ENCODE data around the gene CXCL1.
"Not testable (repeated sequence)": the region's sequence is repeated elsewhere in the genome, so short reads cannot be mapped to it uniquely, and the experiment has no call there.

Gene CXCL1

GRCh38 chr4:73883306-73883705, 14.1 kb downstream of the CXCL1 start:
- DNase-seq (ENCODE audit: low spot score), result no peak

DNA sequence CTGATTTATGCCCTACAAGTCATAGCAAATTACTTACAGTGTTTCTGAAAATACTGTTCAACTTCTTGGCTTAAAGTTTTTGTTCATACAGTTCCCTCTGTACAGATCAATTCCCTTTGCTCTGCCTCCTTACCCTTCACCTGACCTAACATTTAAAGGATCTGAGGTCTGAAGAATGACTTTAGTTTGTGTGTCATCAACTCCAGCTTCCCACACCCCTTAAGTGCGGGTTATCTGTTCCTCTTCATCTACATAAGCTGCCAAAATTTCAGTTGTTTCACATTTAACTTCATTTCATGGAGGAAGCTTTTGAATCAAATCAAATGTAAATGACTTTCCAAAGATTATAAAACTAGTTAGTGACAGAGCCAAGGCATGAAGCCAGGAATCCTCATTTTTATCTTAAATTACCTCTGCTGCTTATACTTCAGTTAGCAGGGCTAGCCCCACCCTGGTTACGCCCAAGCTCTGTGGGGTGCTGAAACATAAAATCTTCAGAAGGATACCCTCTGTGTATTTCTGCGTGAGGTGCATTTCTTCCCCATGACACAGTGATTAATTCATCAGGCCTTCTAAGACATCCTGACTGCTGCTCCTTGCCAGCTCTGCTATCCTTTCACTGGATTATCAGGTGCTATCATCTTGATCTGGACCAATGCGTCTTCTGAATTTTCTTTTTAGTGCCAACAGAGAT, 16.5 kb downstream of the CXCL1 start:
- no peak for DNase-seq (ENCODE audit: low spot score)

DNA sequence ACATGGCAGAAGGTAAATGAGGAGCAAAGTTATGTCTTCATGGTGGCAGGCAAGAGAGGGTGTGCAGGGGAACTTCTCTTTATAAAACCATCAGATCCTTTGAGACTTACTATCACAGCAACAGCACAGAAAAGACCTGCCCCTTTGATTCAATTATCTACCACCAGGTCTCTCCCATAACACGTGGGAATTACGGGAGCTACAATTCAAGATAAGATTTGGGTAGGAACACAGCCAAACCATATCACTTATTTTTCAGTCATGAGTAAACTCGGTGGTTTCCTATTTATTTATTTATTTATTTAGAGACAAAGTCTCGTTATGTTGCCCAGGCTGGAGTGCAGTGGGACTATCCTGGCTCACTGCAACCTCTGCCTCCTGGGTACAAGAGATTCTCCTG, 22.1 kb downstream of the CXCL1 start:
- DNase-seq (ENCODE audit: low spot score), result no peak

DNA sequence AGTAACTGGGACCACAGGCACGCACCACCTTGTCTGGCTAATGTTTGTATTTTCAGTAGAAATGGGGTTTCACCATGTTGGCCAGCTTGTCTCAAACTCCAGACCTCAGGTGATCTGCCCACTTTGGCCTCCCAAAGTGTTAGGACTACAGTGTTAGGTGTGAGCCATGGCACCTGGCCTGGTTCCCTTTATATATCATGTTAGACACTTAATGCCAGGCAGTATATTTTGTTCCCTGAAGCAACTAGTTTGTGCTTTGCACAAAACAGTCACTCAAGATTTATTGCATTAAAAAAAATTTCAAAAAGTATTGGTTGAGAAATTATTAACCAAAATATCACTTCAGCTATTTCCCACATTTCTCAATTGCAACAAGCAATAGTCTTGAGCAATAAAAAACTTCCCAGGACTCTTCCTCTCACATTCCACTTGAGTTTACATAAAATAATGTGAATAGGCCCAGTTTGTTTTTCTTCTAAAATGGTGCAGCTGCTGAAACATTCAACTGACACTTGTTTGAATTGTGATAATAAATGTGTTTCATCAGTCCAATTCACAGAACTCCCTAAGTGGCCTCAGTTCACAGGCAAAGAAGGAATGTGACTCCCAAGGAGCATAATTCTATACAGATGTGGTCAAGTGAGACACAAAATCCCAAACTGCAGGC, 22.7 kb downstream of the CXCL1 start:
- DNase-seq (ENCODE audit: low spot score), result no peak

DNA sequence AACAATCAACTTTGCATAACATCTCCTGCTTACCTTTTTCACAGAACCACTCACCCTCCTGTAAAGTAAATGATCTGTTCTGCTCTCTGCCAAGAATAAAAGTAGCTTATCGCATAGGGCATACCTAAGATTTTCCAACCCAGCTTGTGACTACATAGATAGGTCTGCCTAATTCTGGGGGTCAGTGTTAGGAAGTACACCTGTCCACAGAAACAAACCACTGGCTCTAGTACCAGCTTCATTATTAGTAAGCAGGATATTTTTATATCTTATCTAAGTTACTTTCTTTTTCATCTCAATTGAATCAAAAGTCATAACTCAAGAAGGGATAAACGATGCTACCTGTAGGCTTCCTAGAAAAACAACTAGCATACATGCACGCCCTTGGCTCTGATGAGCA, 23.8 kb downstream of the CXCL1 start:
- no peak for DNase-seq (ENCODE audit: low spot score)

- no peak for DNase-seq (ENCODE audit: low spot score)
Measured at GRCh38 chr4:73894001-73894400, 24.8 kb downstream of the CXCL1 start.

DNA sequence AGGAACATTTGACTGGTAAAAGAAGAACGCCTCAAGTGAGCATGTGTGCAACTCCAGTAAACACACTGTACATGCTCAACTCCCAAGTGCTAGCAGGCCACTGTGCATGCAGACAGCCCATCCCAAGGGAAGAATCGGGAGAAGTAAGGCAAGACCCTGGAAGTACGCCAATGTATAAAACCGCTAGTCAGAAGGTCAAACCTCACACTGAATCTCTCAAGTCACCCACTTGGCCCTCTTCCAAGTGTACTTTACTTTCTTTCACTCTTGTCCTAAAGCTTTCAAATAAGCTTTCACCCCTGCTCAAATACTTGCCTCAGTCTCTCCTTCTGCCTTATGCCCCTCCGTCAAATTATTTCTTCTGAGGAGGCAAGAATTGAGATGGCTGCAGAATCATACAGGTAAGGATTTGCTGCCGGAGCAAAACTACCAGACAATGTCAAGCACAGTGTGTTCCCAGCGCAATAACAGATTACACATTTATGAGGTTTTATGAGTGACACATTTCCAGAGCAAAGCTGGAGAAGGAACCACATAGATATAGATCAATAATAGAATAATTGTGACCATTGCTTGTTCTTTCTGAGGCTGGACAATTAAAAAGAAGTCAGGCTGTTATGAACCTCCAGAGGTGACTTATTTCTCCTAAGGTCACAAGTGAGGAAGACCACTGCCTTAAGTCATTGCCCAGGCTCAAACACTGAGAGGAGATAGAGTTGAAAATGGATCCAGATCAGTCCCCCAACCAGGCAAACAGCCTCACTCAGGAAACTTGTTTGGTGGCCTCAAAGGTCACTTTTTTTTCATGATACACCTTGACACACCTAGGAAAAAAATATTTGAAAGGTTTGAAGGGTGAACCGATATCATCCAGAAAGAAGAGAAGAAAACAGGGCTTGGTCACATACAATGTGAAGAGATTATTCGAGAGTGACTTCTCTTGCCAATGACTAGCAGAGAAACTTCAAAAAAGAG, 26.3 kb downstream of the CXCL1 start:
- no peak for DNase-seq (ENCODE audit: low spot score)

DNA sequence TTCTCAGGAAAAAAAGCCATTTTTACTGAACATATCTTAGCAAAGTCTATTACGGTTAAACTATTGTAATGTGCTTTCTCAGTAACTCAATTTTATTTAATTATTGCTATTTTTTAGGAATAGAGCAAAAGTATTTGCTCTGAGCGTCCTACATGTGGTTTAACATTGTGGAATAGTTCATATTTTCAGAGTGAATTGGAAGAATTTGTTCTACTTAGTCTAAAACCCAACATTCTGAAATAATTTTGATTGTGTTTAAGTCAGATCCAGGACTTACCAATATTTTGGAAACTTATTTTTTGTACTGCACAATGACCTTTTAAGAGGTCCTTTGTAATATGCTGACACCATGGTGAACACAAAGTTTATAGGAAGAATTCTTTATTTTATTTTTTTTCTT, 27.2 kb downstream of the CXCL1 start:
- DNase-seq (ENCODE audit: low spot score), result no peak

GRCh38 chr4:73897380-73898136, 28.4 kb downstream of the CXCL1 start:
- no peak for DNase-seq (ENCODE audit: low spot score)

- not testable (repeated sequence) for DNase-seq (ENCODE audit: low spot score)
Measured at GRCh38 chr4:73899338-73899737, 30.1 kb downstream of the CXCL1 start.

- DNase-seq (ENCODE audit: low spot score), result no peak
Measured at GRCh38 chr4:73901031-73901430, 31.8 kb downstream of the CXCL1 start.

GRCh38 chr4:73902038-73902637, 32.9 kb downstream of the CXCL1 start:
- no peak for DNase-seq (ENCODE audit: low spot score)

DNA sequence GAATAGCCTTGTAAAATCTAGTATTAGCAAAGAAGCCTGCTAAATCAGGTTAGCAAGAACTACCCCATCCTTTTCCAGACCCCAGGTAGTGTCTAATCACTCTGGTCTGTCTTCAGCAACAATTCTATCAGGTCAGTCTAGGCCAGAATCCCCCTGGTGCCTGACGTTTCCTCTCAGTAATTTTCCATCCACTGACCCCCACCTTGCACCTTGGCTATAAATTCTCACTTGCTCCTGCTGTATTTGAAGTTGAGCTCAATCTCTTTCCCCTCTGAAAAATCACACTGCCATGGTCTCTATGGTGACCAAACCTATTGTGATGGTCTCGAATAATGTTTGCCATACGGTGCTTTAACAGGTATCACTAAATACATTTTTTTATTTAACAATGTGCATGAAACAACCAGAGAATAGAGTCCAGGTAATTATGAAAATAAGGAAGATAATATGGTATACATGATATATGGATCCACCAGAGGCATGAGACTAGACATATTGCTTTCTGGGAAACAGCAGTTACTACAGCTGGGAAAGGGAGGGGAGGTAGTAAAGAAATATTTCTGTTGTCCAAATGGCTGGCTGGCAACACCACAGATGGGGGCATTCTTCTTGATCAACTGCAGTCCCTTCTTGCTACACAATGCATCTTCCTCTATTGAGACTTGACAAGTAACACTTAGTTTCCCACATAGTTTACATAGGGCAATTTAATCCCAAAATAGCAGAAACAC, 33.8 kb downstream of the CXCL1 start:
- DNase-seq (ENCODE audit: low spot score), result no peak

- DNase-seq (ENCODE audit: low spot score), result no peak
Measured at GRCh38 chr4:73904491-73904890, 35.3 kb downstream of the CXCL1 start.

DNA sequence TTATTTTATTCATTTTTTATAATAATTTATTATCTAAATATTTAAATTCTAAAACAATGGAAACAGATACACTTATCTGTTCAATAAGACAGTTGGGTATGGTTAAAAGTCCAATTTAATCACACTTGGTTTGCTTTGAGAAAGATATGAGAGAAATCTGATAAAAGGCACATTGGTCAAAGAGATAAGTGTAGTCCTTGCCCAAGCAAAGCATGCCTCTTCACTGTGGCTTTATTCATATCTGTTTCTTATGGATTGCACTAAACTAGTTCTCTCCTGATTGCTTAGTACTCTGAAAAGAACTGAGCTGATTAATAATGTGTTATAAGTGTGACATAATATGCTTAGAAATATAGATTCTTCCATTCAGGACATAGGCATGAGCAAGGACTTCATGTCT, 39.8 kb downstream of the CXCL1 start:
- DNase-seq (ENCODE audit: low spot score), result no peak

- no peak for DNase-seq (ENCODE audit: low spot score)
Measured at GRCh38 chr4:73911746-73912145, 42.6 kb downstream of the CXCL1 start.

GRCh38 chr4:73912191-73912590, 43.0 kb downstream of the CXCL1 start:
- DNase-seq (ENCODE audit: low spot score), result no peak

GRCh38 chr4:73914071-73914470, 44.9 kb downstream of the CXCL1 start:
- DNase-seq (ENCODE audit: low spot score), result no peak

DNA sequence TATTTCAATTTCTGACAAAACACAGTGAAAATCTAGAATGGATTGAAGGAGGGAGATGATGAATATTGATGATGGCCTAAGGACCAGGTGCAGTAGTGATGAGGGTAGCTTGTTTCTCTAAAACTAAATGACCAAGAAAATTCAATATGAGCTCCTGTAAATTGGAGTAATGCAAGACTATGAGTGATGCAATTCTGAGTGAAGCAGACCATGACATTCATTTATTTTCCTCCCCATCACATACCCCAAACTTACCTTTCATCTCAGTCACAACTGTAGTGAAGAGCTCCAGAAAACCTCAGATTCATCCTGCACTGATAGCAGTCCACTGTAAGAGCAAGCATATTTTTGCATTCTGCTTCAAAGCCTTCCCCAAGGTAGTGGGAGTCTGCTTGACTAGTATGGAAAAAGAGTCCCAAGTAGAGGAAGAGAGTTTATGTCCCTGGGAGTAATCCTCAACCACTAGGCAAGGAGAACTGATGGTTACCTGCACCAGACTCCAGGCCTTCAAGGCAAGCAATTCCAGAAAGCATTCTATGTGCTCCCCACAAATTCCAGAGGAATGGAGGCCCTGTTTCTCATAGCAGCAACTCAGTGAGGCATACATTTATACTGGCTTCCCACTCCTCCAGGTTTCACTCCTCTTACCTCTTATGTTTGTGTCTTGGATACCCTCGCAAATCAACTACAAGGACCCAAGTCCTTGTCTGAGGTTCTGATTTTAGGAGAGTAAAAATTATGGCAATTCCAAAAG, 47.2 kb downstream of the CXCL1 start:
- no peak for DNase-seq (ENCODE audit: low spot score)

- no peak for DNase-seq (ENCODE audit: low spot score)
Measured at GRCh38 chr4:73917081-73917501, 47.9 kb downstream of the CXCL1 start.
